ENCODE data around the gene ZBTB1.

The ZBTB1 gene, protein sequence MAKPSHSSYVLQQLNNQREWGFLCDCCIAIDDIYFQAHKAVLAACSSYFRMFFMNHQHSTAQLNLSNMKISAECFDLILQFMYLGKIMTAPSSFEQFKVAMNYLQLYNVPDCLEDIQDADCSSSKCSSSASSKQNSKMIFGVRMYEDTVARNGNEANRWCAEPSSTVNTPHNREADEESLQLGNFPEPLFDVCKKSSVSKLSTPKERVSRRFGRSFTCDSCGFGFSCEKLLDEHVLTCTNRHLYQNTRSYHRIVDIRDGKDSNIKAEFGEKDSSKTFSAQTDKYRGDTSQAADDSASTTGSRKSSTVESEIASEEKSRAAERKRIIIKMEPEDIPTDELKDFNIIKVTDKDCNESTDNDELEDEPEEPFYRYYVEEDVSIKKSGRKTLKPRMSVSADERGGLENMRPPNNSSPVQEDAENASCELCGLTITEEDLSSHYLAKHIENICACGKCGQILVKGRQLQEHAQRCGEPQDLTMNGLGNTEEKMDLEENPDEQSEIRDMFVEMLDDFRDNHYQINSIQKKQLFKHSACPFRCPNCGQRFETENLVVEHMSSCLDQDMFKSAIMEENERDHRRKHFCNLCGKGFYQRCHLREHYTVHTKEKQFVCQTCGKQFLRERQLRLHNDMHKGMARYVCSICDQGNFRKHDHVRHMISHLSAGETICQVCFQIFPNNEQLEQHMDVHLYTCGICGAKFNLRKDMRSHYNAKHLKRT

DNA sequence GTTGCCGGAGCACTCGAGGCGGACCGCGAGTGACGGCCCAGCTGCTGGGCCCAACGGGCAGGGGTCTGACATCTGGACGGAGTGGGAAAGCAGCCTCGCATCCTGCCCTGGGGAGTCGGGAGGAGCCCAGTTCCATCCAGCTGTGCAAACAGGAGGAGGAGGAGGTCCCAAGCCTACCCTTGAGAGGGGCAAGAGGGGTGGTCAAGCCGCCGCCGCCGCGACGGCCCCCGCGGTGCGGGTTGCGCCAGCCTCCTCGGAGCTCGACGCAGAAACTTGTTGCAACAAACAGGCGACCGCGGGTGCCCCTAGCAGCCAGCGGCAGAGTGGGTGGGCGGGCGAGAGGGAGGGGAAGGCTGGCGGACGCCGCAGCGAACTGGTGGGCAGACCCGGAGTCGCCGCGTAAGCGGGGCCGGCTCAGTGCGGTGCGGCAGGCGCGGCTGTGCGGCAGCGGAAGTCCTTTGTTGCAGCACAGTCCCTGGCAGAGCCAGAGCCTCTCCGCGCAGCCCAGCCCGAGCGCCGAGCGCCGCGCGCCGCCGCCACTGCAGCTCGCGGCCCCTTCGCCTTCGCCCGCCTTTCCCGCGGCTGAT, at the start of gene ZBTB1:
TSS of gene ZBTB1 (plus strand) at position 461 of the 587 bp plus-strand sequence. CDS start 16,735 bp downstream, outside the sequence.
- peak; percentile 69 for DNase-seq (ENCODE audit: low read depth)

DNA sequence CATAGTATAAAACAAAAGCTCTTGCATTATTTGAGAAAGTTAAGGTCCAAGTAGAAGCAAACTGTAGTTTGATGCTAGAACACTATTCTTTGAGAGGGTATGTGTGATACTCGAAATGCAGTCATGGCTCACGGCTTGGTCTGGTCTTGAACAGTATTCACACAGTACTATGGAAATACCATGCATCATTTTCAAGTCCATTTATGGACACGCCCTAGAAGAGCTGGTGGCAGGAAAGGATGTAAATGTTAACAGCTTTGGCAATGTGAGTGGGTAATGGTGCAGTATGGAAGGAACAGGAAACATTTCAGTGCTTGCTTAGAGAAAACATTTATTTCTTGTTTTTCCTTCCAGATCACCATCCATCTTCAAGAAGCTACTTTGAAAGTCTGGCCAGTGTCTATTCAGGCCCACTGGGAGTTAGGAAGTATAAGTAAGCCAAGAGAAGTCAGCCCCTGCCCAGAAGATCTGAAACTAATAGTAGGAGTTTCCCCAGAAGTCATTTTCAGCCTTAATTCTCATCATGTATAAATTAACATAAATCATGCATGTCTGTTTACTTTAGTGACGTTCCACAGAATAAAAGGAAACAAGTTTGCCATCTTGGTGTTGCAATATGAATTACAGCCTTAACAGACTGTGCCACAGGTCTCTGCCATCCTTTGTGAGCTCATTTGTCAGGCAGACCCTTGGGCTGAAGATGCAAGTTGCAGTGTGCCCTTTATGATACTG, 45.0 kb upstream of the ZBTB1 start:
- DNase-seq (ENCODE audit: low read depth), result no peak

DNA sequence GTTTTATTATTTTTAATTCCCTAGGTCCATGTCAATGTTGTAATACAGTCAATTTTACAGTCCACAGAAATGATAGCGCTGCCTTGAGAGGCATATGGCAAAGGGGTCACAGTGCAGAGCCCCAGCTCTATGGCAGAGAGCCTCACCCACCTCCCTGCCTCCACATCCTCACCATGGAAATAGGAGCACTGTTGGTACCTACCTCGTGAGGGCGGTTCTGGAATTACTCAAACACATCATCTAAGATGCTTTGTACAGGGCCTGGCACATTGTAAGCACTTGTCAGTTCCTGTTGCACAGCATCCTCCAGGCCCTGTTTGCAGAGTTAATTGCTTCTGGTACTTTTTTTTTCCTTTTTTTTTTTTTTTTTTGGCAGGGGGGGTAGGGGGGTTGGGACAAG, 43.3 kb upstream of the ZBTB1 start:
- DNase-seq (ENCODE audit: low read depth), result no peak

DNA sequence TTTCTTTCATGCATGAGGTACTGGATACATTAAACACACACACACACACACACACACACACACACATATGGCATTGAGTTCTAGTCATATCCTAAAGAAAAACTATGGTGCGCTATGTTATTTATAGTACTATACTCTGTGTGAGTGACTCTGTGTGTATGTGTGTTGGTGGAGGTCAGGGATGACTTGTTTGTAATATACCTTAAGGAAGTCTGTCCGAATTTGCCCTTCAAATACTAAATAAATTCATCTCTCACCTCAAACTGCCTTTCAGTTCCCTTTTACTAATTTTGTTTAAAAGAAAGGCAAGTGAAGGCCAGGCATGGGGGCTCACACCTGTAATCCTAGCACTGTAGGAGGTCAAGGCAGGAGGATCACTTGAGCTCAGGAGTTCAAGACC, 41.4 kb upstream of the ZBTB1 start:
- no peak for DNase-seq (ENCODE audit: low read depth)

DNA sequence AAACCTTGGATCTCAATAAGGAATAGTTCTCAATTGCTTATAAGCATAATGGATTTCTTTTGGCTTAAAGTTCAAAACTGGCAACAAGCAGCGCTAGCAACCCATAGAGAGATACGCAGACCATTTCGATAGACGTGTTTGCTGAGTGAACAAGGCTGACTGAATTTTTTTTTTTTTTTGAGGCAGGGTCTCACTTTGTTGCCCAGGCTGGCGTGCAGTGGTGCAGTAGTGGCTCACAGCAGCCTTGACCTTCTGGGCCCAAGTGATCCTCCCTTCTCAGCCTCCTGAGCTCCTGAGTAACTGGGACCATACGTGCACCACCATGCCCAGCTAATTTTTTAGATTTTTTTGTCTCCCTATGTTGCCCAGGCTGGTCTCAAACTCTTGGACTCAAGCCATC, 40.7 kb upstream of the ZBTB1 start:
- no peak for DNase-seq (ENCODE audit: low read depth)

DNA sequence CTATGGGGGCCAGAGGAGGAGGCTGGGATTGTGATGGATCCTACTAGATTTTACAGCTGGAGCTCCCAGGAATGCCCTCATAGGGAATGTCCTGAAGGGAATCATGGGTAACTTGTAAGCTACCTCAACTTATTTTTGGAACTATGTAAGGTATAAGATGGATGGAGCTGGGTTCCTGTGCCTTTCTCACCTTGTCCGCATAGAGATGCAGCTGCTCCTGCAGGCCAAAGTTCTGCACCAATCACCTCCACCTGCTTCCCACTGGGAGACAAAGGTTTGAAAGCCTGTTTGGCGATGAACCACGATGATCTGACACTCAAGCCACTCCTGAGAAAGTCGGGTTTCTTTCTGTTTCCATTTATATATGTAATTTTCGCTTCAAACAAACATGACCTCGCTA, 39.9 kb upstream of the ZBTB1 start:
- DNase-seq (ENCODE audit: low read depth), result no peak

DNA sequence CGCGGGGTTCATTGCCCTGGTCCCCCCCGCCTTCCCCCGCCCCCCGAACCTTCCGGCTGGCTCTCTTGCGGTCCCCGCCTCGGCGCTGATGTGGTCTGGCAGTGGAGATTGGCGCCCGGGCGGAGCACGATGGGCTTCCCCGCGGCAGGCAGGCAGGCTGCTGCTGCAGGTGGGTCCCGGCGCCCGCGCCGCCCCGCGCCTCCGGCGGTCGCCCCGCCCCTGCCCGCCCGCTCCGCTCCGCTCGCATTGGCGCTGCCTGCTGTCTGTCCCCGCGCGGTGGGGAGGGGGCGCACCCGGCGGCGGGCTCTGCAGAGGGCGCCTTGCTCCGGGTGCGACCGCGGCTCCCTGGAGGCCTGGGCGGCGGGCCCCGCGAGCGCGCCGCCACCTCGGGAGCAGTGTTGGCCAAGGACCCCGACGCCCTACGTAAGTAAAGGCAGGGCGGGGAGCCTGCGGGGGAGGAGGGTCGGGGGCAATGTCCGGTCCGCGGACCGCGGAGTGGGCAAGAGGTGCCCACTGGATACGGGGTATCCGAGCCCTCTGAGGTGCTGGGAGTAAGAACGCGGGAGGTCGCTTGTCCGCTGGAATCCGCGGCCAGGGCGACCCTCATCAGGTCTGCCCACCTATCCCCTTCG, 39.3 kb upstream of the ZBTB1 start, which contains the start of gene AKAP5:
TSS of gene AKAP5 (plus strand) at position 309 of the 632 bp plus-strand sequence. CDS start 2,896 bp downstream, outside the sequence.
- DNase-seq (ENCODE audit: low read depth), result peak; percentile 41

DNA sequence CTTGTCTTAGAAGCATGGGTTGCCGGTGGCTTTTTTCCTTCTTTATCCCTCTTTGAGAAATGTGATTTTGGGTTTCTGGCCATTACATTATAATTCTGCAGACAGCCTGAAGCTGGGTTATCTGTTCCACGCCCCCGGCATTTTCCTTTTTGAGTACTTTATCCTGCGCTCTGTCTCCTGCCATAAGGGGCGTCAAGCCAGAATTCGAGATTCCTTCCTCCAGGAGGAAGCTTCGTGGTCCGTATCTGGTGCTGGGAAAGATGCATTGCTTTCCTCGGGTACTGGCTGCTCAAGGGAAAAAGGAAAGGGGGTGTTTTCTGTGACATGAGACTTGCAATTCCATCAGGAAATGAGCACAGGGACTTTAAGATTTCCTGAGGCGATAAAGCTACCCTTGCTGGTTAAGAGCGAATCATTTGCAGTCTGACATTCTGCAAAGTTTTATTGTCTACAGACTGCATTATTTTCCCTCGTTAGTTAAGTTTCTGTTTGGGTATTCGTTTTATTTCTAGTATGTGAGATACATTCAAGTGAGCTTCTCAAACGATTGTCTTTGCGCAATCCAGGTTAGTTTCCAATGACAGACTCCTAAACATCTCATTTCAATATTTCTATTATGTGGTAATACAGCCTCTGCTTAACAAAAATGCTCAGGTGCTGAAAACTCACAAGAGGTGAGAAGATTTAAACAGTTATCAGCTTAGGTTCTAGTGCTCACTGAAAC, 38.6 kb upstream of the ZBTB1 start:
- DNase-seq (ENCODE audit: low read depth), result no peak

DNA sequence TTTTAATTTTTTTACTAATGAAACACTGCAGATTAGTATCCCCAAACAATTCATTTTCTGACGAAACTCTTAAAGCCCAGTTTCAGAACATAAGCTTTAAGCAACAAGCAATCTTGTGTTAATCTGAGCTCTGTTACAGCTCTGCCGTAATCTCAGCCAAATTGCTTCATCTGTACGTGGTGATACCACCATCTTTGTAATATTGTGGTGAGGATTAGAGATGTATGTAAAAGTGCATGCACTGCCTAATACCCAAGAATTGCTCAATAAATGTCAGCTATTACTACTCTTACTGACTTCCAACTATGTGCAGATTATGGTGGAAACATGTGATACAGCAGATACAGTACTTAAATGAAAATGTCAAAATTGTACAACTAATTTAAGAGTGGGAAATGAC, 37.5 kb upstream of the ZBTB1 start:
- DNase-seq (ENCODE audit: low read depth), result no peak

DNA sequence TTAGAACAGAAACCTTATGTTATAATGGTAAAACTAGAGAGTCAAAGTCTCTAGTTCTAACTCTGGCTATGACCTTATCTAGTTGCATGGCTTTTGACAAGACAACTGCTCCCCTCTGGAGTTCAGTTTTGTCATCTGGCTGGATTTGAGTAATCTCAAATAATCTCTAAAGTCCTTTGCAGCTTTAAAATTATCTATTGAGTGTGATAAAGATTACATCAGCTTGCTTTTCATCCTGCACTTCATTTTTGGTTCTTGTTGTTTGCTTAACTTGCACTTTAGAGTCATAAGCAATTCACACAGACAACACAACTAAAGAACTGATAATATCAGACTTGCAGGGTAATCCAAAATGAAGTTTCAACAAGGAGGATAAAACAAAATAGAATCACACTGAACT, 37.0 kb upstream of the ZBTB1 start:
- no peak for DNase-seq (ENCODE audit: low read depth)

DNA sequence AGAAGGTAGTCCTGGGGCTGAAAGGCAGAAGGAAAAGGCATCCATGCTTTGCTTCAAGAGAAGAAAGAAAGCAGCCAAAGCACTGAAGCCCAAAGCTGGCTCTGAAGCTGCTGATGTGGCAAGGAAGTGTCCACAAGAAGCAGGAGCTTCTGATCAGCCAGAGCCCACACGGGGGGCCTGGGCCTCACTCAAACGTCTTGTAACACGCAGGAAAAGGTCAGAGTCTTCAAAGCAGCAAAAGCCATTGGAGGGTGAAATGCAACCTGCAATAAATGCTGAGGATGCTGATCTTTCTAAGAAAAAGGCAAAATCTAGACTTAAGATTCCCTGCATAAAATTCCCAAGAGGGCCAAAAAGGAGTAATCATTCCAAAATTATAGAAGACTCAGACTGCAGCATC, 36.1 kb upstream of the ZBTB1 start:
- no peak for DNase-seq (ENCODE audit: low read depth)

DNA sequence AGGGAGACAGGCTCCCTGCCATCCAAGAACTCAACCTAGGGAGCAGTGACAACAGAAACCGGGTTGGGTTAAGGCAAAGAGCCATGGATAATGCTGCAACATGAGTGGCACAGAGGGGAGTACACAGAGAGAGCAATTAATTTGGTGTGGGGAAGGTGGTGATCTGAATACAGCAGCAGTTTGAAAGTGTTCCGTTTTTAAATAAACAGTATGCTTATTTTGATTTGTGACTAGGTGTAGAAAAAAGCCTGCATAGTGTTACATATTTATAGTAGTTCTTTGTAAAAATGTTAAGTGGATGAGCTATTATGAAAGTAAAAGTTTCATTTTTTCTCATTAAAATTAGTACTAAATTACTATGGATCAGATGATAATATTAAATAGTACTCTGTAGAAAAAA, 30.5 kb upstream of the ZBTB1 start:
- DNase-seq (ENCODE audit: low read depth), result no peak

DNA sequence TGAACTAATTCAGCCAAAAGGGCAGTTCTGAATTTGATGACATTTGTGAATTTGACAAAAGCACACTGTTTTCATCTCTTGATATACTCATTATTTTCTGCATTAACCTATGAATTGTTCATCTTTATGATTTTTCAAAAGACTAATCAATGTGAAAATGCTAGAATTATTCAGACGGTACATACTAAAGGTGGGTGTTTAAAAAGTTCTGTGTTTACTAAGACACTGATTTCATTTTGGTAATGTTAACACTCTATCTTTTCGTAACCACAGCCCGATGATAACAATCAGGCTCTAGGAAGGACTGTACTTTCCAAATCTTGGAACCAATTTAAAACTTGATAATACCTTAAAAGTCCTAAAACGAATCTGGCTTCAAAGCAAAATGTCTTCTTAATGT, 29.9 kb upstream of the ZBTB1 start:
- DNase-seq (ENCODE audit: low read depth), result no peak

DNA sequence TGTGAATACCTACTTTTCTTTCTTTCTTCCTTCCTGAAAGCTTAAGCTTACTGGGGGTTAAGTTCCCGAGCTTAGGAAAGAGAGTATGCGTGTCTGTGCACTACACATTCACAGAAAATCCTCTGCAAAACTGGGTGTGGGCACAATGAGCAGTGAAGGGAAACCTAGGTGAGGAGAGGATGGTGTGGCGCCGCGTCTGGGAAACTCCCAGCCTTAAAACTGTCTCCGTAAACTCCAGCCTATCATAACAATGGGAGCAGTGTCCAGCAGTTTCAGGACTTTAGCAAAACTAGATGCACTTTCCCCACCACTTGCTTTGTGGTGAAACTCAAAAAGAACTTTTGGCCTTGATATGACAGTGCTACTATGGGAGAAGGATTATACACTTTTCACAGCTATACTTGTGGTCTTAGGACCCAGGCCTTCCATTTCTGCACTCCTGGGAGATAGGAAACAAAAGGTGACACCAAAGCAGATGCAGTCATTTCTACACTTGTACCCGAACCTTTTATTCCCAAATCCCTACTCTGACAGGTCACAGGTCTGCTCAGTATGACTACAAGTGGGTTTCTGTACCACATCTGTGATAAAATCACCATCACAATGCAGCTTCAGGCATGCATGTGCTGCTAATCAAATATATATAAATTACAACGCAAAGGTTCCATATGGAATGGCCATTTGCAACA, 28.8 kb upstream of the ZBTB1 start:
- DNase-seq (ENCODE audit: low read depth), result no peak

DNA sequence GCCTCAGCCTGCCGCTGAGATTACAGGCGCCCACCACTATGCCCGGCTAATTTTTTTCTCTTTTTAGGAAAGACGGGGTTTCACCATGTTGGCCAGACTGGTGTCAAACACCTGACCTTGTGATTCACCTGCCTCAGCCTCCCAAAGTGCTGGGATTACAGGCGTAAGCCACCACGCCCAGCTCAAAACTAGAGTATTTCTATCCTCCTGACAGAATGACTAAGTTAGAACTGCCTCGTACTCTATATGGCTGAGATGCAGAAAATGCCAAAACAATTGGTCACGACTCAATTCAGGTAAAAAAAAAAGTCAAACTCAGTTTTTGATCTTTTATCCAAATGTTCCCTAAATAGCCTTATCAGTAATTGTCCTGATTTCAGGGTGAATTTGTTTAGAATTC, 28.1 kb upstream of the ZBTB1 start:
- DNase-seq (ENCODE audit: low read depth), result no peak

DNA sequence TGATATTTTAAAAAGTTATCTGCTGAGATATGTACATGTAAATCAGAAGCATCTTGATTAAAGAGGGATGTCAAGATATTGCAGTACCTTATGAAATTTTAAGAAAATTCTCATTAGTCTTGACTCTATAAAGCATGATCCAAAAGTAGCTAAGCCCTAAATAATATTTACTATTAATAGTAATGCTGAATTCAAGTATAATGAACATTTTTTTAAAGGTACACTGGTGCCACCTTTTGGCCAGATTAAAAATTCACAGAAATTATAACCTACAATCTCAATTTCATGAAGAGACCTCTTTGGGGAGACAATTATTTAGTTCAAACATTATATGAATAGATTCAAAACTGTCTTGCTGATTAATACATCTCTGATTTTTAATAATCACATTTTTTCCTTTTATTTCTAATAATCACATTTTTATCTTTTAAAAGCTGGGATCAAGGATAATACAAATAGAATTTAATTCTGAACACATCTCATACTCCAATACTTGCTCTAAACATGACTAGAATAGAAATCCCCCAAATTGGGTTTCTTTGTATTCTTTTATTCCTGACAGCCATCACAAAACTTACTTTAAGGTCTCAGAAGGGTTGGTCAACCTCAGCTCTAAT, 25.8 kb upstream of the ZBTB1 start:
- DNase-seq (ENCODE audit: low read depth), result no peak

DNA sequence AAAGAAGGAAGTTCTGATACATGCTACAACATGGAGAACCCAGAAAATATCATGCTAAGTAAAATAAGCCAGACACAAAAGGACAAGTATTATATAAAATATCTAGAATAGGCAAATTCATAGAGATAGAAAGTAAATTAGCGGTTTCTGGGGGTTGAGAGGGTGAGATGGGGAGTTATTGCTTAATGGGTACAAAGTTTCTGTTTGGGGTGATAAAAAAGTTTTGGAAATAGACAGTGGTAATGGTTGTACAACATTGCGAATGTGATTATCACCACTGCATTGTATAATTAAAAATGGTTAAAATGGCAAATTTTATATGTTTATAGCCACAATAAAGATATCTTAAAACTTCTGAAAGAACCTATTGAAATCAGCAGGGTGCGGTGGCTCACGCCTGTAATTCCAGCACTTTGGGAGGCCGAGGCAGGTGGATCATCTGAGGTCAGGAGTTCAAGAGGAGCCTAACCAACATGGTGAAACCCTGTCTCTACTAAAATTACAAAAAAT, 15.9 kb upstream of the ZBTB1 start:
- no peak for DNase-seq (ENCODE audit: low read depth)

DNA sequence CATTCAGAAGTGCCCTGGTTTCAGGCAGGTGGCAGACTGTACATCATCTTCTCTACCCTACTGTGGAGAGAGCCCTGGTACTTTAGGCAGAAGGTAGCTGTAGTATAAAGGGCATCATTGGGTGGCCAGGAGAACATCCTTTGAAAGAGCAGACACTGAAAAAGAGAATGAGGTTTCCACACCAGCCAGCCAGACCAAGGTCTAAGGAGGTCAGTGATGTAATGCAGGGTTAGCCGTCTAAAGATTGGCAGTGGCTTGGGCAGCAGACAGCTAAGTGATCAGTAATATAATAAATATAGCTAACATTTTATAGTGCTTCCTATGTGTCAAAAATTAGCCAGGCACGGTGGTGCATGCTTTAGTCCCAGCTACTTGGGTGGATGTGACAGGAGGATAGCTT, 12.9 kb upstream of the ZBTB1 start:
- no peak for DNase-seq (ENCODE audit: low read depth)

DNA sequence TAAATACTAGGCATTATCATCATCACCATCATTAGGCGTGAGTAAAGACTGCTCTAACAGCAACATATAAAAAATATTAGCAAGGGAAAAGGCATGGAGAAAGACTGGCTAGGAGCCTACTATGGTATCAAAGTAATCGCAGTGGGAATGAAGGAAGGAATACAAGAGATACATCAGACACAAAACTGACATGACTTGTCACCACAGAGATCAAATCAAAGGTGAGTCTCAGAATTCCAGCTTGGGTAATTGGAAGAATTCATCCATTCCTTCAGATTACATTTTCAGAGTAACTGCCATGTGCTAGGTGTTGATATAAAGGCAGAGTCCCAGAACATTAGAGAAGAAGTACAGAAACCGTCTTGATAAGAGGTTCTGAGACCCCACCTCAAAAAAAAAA, 11.1 kb upstream of the ZBTB1 start:
- no peak for DNase-seq (ENCODE audit: low read depth)

DNA sequence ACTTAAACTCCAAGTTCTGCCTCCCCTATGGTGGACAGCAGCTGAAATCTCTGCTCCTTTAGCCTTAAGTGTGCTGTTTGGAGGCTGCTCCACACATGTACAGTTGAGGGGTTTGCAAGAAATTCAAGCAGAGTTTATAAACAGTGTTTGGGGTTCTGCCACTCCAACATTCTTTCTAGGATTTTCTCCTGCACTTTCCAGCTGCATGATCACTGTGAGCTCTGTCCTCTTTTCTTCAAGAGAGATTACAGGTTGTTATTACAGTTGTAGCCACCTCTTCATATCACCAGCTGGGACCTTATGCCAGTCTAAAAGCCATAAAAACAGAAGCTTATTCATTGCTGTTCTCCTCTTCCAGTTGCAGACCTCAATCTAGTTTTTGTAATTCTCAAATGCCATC, 9.3 kb upstream of the ZBTB1 start:
- DNase-seq (ENCODE audit: low read depth), result no peak
